ENCODE results near the gene XIST. TPM values are rescaled to one million over a fixed set of nuclear protein-coding genes. Genes with fewer than 3 reads are reported as not detected.

The XIST gene
- total and polyA plus RNA-seq, 4 donors, result 0.93 to 225 (median 65.0) TPM; not detected in 1

GRCh38 chrX:73834219-73834618, 18.3 kb downstream of the XIST start:
- Histone ChIP-seq H3K27me3 (ENCODE audit: control insufficient read depth in 4 of 4, insufficient read depth in 4 of 4, low read length in 3 of 4) (no peaks in the 10 kb centered on the region), H3K27ac (ENCODE audit: low read depth in 1 of 2, low read length in 2 of 2) (no peak overlapping the region), H3K4me3 (ENCODE audit: low read depth in 1 of 3, low read length in 3 of 3) (no peak overlapping the region), H3K9me3 (ENCODE audit: control insufficient read depth in 4 of 4, low read length in 3 of 4) (no peaks in the 10 kb centered on the region), H3K9ac (ENCODE audit: low read depth in 1 of 2, low read length in 2 of 2) (no peak overlapping the region), H3K4me1 (ENCODE audit: control insufficient read depth in 4 of 4, insufficient read depth in 4 of 4, low read length in 3 of 4) (peaks cover 0 to 2% (median 0%) of the 10 kb centered on the region in 4 donors), H3K36me3 (ENCODE audit: control insufficient read depth in 4 of 4, insufficient read depth in 3 of 4, low read depth in 1 of 4, low read length in 3 of 4) (peaks cover 0 to 13% (median 7%) of the 10 kb centered on the region in 4 donors)
- no peak for DNase-seq (ENCODE audit: low spot score)
- 86% methylated on average over 3 of the region's 3 CpGs for WGBS
- TF ChIP-seq FOXA2 (IDR thresholded peaks at IDR 0.05) (no peak), HNF4A (conservative IDR thresholded peaks at IDR 0.05) (no peak)

GRCh38 chrX:73832319-73832718, 20.2 kb downstream of the XIST start:
- no peak overlapping the region for H3K9ac ChIP-seq (ENCODE audit: low read depth in 1 of 2, low read length in 2 of 2)
- peaks cover 0 to 2% (median 0%) of the 10 kb centered on the region in 4 donors for H3K4me1 ChIP-seq (ENCODE audit: control insufficient read depth in 4 of 4, insufficient read depth in 4 of 4, low read length in 3 of 4)
- 82% methylated on average over 4 of the region's 4 CpGs for WGBS
- no peaks in the 10 kb centered on the region for H3K9me3 ChIP-seq (ENCODE audit: control insufficient read depth in 4 of 4, low read length in 3 of 4)
- TF ChIP-seq REST (IDR thresholded peaks at IDR 0.05) (no peak), NR2F2 (IDR thresholded peaks at IDR 0.05) (no peak)
- H3K4me3 ChIP-seq (ENCODE audit: low read depth in 1 of 3, low read length in 3 of 3), result no peak overlapping the region
- peaks cover 0 to 31% (median 15%) of the 10 kb centered on the region in 4 donors for H3K36me3 ChIP-seq (ENCODE audit: control insufficient read depth in 4 of 4, insufficient read depth in 3 of 4, low read depth in 1 of 4, low read length in 3 of 4)
- DNase-seq (ENCODE audit: low spot score), result no peak
- H3K27ac ChIP-seq (ENCODE audit: low read depth in 1 of 2, low read length in 2 of 2), result no peak overlapping the region
- no peaks in the 10 kb centered on the region for H3K27me3 ChIP-seq (ENCODE audit: control insufficient read depth in 4 of 4, insufficient read depth in 4 of 4, low read length in 3 of 4)

- H3K9me3 ChIP-seq (ENCODE audit: control insufficient read depth in 4 of 4, low read length in 3 of 4), result no peaks in the 10 kb centered on the region
- no peak for DNase-seq (ENCODE audit: low spot score)
- no peaks in the 10 kb centered on the region for H3K27me3 ChIP-seq (ENCODE audit: control insufficient read depth in 4 of 4, insufficient read depth in 4 of 4, low read length in 3 of 4)
- no peak overlapping the region for H3K9ac ChIP-seq (ENCODE audit: low read depth in 1 of 2, low read length in 2 of 2)
- H3K4me1 ChIP-seq (ENCODE audit: control insufficient read depth in 4 of 4, insufficient read depth in 4 of 4, low read length in 3 of 4), result no peaks in the 10 kb centered on the region
- no peak overlapping the region for H3K27ac ChIP-seq (ENCODE audit: low read depth in 1 of 2, low read length in 2 of 2)
- no peak overlapping the region for H3K4me3 ChIP-seq (ENCODE audit: low read depth in 1 of 3, low read length in 3 of 3)
- 68% methylated on average over 2 of the region's 2 CpGs for WGBS
- H3K36me3 ChIP-seq (ENCODE audit: control insufficient read depth in 4 of 4, insufficient read depth in 3 of 4, low read depth in 1 of 4, low read length in 3 of 4), result peaks cover 0 to 39% (median 18%) of the 10 kb centered on the region in 4 donors
- TF ChIP-seq JUND (IDR thresholded peaks at IDR 0.05) (no peak), TAF1 (conservative IDR thresholded peaks at IDR 0.05) (no peak), SP1 (IDR thresholded peaks at IDR 0.05) (no peak), EGR1 (IDR thresholded peaks at IDR 0.05; ENCODE audit: low read depth in 2 of 2) (no peak), RXRA (IDR thresholded peaks at IDR 0.05) (no peak), ATF3 (IDR thresholded peaks at IDR 0.05) (no peak), REST (IDR thresholded peaks at IDR 0.05) (no peak), FOXA2 (IDR thresholded peaks at IDR 0.05) (no peak), MAX (IDR thresholded peaks at IDR 0.05) (no peak), YY1 (IDR thresholded peaks at IDR 0.05) (no peak), HNF4A (conservative IDR thresholded peaks at IDR 0.05) (no peak), NR2F2 (IDR thresholded peaks at IDR 0.05) (no peak), HNF4G (IDR thresholded peaks at IDR 0.05) (no peak), FOXA1 (IDR thresholded peaks at IDR 0.05) (no peak), ZBTB33 (IDR thresholded peaks at IDR 0.05) (no peak), GABPA (IDR thresholded peaks at IDR 0.05 in 1 of 2, conservative IDR thresholded peaks at IDR 0.05 in 1 of 2) (no peak), RAD21 (IDR thresholded peaks at IDR 0.05) (no peak)
Observed at GRCh38 chrX:73831500-73831899, 21.0 kb downstream of the XIST start.
